GM18505 (cell line): ENCODE results near the gene GARIN5A.

Experiments used
- ATAC-seq: cut with Tn5 transposase; IDR thresholded peaks from one replicate; pipeline ENCODE4 v1.9.1; 2021; ENCODE audit not compliant: unreplicated experiment
- POLR2A ChIP-seq: IDR thresholded peaks from 4 replicates; pipeline ENCODE4 v1.6.1; 2011; ENCODE audit warnings: borderline replicate concordance; ENCODE audit not compliant: insufficient read depth, insufficient read length; ENCODE audit errors: extremely low read depth

GARIN5A gene

DNA sequence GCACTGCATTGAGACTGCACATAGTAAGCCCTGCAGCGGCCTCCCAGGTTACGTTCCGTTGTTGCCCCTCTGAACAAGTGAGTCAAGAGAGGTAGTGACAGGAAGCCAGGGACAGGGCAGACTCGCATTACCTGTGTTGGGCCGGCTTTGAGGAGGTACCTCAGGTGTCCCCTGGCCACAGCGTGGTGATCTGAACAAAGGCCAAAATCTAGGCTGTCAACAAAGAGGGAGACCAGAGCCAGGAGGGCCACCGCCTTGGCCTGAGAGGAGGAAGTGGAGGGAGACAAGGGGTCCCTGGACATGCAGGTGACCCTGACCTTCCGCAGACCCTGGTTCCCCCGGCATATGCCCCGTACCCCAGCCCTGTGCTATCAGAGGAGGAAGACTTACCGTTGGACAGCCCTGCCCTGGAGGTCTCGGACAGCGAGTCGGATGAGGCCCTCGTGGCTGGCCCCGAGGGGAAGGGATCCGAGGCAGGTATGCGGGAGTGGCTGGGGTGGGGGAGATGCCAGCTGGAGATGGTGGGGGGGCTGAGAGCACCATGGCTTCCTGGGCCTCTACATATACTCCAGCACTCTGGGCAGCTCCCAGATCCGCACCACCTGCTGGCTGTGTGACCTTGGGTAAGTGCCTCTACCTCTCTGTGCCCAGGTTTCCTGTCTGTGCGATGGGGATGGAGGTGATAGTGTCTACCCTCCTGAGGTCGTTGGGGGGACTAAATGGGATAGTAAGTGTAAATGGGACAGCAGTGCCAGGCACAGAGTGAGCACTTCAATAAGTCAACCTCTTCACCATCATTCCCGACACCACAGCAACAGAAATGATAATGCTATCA is 53.2 kb downstream of the GARIN5A start:
- TF ChIP-seq POLR2A, result peak; percentile 13
- no peak for ATAC-seq

- no peak for ATAC-seq
- no peak for TF ChIP-seq POLR2A
Observed at GRCh38 chr19:50422397-50423278, 54.0 kb downstream of the GARIN5A start.

GRCh38 chr19:50420808-50421207 is 55.8 kb downstream of the GARIN5A start:
- ATAC-seq, result no peak
- no peak for TF ChIP-seq POLR2A

- ATAC-seq, result no peak
- no peak for TF ChIP-seq POLR2A
Observed at GRCh38 chr19:50420127-50420526, 56.5 kb downstream of the GARIN5A start.

DNA sequence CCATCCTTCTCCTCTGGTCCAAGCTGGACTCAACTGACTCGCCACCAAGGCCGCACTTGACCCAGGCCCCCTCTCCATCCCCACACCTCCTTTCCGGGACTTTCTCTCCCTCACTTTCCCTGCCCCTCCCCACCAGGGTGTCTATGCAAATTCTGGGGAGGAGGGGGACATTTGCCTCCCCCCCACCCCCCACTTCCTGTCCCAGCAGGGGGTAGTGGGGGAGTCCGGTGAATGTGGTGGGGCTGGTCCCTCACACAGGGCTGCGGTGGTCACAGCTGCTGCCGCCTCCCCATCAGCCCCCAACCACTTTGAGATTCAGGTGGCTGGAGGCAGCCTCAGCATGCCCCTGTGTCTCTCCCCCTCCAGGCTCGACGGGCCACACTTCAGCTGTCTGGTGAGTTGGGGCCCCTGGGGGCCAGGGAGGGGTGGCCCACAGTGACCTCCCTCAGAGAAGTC is 57.0 kb downstream of the GARIN5A start:
- ATAC-seq, result no peak
- TF ChIP-seq POLR2A, result peak; percentile 47

DNA sequence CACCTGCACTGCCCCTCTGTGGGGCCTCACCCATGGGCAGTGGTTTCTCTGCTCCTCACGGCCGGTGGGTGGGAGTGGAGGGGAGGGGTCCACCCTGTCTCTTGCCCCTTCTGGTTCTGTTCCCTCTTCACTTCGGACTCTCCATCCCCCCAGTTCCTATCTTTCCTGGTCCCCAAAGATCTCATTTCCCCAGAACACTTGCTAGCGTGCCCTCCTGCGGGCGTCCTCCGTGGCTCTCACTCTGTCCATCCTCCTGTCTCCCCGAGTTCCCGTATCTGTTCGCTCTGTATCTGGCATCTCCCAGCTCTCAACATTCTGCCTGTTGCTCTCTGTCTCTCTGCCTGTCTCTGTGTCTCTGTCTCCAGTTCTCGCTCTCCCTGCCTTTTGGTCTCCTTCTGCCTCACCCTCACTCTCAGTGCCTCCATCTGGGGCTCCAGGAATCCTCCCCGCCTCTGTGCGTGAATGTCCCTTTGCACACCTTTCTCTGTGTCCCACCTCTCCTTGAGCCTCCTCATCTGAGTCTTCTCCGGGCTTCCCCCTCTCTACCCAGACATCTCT is 57.5 kb downstream of the GARIN5A start:
- TF ChIP-seq POLR2A, result no peak
- ATAC-seq, result no peak

DNA sequence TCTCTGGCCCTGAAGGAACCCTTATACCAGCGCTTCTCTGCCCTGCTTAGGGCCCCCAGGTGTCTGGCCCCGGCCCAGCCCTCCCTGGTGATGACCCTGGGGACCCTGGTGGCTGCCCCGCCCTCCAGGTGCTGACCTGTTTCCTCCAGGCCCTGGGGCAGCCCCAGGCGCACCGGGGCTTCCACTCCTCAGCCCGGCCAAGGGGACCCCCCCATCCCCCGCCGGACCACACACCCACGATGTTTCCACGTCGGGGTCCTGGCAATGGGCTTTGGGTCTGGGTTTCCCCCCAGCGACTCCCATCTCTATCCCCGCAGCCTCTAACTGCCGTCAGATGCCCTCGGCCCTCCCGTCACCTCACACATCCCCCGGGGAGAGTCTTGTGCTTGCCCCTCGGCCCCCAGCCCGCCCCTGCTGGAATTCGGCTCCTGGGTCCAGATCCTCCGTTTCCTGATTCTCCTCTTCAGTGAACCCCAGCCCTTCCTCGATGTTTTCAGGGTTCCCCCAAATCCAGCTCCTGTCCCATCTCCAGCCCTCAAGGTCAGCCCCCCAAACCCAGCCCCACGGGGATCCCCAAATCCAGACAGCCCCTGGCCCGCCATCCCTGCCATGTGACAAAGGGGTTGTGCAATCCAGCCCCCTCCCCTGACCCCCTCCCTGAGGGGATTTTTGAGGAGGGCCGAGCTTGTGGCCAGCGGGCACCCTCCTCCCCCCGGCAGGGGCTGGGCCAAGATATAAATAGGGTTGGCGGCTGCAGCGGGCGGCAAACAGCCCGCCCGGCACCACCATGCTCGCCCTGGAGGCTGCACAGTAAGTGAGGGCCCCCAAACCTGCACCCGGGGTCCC is 58.2 kb downstream of the GARIN5A start, which contains the start of gene SPIB:
SPIB (plus strand) TSS at position 763 of the 846 bp plus-strand sequence; CDS start at position 788, 25 bp downstream.
- TF ChIP-seq POLR2A, result peak; percentile 93
- ATAC-seq, result no peak

- ATAC-seq, result no peak
- peak; percentile 13 for TF ChIP-seq POLR2A
Observed at GRCh38 chr19:50417111-50418081, 59.3 kb downstream of the GARIN5A start.
